Measurements from ENCODE around the gene C2orf74.
"Not testable (repeated sequence)": the region's sequence is repeated elsewhere in the genome, so short reads cannot be mapped to it uniquely, and the experiment has no call there.

Gene C2orf74

DNA sequence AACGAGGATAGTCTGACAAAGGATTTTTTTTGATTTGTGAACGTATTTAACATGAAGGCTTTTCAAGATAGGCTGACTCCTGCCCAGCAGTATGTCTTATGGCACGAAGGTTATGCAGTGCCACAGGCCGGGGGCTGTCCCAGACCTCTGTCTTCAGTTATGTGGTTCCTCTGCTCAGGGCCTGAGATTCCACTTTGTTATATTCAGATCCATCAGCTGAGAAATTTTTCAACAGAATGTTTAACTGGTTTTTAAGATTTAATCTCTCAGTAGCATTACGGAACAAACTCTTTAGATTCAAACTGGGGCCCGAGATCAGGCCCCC, 20.0 kb downstream of the C2orf74 start:
- Histone ChIP-seq H3K27ac (ENCODE audit: low read length) (no peak overlapping the region), H3K4me3 (ENCODE audit: low read length in 2 of 2) (no peak overlapping the region), H3K27me3 (ENCODE audit: control insufficient read depth in 1 of 2, insufficient read depth in 2 of 2, low read length in 2 of 2) (no peaks in the 10 kb centered on the region), H3K9me3 (ENCODE audit: control insufficient read depth in 2 of 2, low read length in 2 of 2) (no peaks in the 10 kb centered on the region), H3K36me3 (ENCODE audit: control insufficient read depth in 2 of 2, insufficient read depth in 2 of 2, low read length in 2 of 2) (peaks cover 32 to 43% of the 10 kb centered on the region in 2 donors), H3K9ac (ENCODE audit: low read length in 2 of 2) (peak overlapping the region in 1 of 2 donors; percentile 22), H3K4me1 (ENCODE audit: control insufficient read depth, insufficient read depth, low read length) (peaks cover 36% of the 10 kb centered on the region)

DNA sequence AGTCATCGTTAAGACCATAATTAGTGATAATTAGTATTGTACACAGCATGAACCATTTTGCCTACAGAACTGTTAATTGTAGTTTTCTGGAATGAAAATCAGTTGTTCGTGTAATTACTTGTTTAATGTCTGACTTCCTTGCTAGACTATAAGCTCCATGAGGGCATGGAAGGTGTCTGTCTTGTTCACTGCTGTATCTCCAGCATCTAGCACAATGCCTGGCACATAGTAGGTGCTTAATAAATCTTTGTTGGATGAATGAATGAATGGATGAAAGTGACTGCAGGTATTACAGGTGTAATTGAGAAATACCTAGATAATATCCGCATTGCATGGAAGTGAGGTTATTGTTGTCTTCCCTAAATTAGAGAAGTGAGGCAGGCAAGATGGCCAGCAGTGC, 21.8 kb downstream of the C2orf74 start:
- no peak overlapping the region for H3K4me3 ChIP-seq (ENCODE audit: low read length in 2 of 2)
- H3K9ac ChIP-seq (ENCODE audit: low read length in 2 of 2) = no peak overlapping the region
- peaks cover 41 to 57% of the 10 kb centered on the region in 2 donors for H3K36me3 ChIP-seq (ENCODE audit: control insufficient read depth in 2 of 2, insufficient read depth in 2 of 2, low read length in 2 of 2)
- H3K27ac ChIP-seq (ENCODE audit: low read length) = no peak overlapping the region
- no peaks in the 10 kb centered on the region for H3K9me3 ChIP-seq (ENCODE audit: control insufficient read depth in 2 of 2, low read length in 2 of 2)
- H3K4me1 ChIP-seq (ENCODE audit: control insufficient read depth, insufficient read depth, low read length) = peaks cover 26% of the 10 kb centered on the region
- H3K27me3 ChIP-seq (ENCODE audit: control insufficient read depth in 1 of 2, insufficient read depth in 2 of 2, low read length in 2 of 2) = no peaks in the 10 kb centered on the region

- no peak overlapping the region for H3K27ac ChIP-seq (ENCODE audit: low read length)
- H3K27me3 ChIP-seq (ENCODE audit: control insufficient read depth in 1 of 2, insufficient read depth in 2 of 2, low read length in 2 of 2) = no peaks in the 10 kb centered on the region
- H3K4me3 ChIP-seq (ENCODE audit: low read length in 2 of 2) = no peak overlapping the region
- no peak overlapping the region for H3K9ac ChIP-seq (ENCODE audit: low read length in 2 of 2)
- H3K4me1 ChIP-seq (ENCODE audit: control insufficient read depth, insufficient read depth, low read length) = peaks cover 22% of the 10 kb centered on the region
- H3K36me3 ChIP-seq (ENCODE audit: control insufficient read depth in 2 of 2, insufficient read depth in 2 of 2, low read length in 2 of 2) = peaks cover 41 to 59% of the 10 kb centered on the region in 2 donors
- no peaks in the 10 kb centered on the region for H3K9me3 ChIP-seq (ENCODE audit: control insufficient read depth in 2 of 2, low read length in 2 of 2)
Observed at GRCh38 chr2:61184263-61184662, 22.3 kb downstream of the C2orf74 start.

- Histone ChIP-seq H3K4me1 (ENCODE audit: control insufficient read depth, insufficient read depth, low read length) (peaks cover 13% of the 10 kb centered on the region), H3K9me3 (ENCODE audit: control insufficient read depth in 2 of 2, low read length in 2 of 2) (no peaks in the 10 kb centered on the region), H3K27ac (ENCODE audit: low read length) (no peak overlapping the region), H3K4me3 (ENCODE audit: low read length in 2 of 2) (no peak overlapping the region), H3K36me3 (ENCODE audit: control insufficient read depth in 2 of 2, insufficient read depth in 2 of 2, low read length in 2 of 2) (peaks cover 42 to 67% of the 10 kb centered on the region in 2 donors), H3K9ac (ENCODE audit: low read length in 2 of 2) (no peak overlapping the region), H3K27me3 (ENCODE audit: control insufficient read depth in 1 of 2, insufficient read depth in 2 of 2, low read length in 2 of 2) (no peaks in the 10 kb centered on the region)
Observed at GRCh38 chr2:61185231-61185728, 23.3 kb downstream of the C2orf74 start.

DNA sequence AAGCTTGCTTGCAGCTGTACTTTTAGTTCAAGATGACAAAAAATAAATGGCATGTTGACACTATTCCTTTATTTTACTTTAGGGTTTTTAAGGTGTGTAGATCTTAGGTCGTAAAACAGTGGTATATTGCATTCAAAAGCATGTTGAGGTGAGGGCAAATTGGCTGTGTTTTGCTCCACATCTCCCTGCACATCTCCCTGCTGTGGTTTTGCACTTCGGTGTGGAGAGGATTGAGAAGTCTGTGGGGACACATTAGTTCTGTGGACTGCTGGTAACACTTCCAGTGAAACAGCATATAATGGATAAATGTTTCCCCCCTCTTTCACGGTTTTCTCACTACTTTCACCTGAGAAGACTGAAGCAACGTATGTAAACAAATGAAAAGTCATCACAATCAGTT, 25.1 kb downstream of the C2orf74 start:
- Histone ChIP-seq H3K9ac (ENCODE audit: low read length in 2 of 2) (no peak overlapping the region), H3K9me3 (ENCODE audit: control insufficient read depth in 2 of 2, low read length in 2 of 2) (no peaks in the 10 kb centered on the region), H3K27ac (ENCODE audit: low read length) (no peak overlapping the region), H3K27me3 (ENCODE audit: control insufficient read depth in 1 of 2, insufficient read depth in 2 of 2, low read length in 2 of 2) (no peaks in the 10 kb centered on the region), H3K4me3 (ENCODE audit: low read length in 2 of 2) (no peak overlapping the region), H3K36me3 (ENCODE audit: control insufficient read depth in 2 of 2, insufficient read depth in 2 of 2, low read length in 2 of 2) (peaks cover 46 to 66% of the 10 kb centered on the region in 2 donors), H3K4me1 (ENCODE audit: control insufficient read depth, insufficient read depth, low read length) (no peaks in the 10 kb centered on the region)

GRCh38 chr2:61193670-61194561, 31.9 kb downstream of the C2orf74 start:
- Histone ChIP-seq H3K9me3 (ENCODE audit: control insufficient read depth in 2 of 2, low read length in 2 of 2) (no peaks in the 10 kb centered on the region), H3K4me3 (ENCODE audit: low read length in 2 of 2) (no peak overlapping the region), H3K4me1 (ENCODE audit: control insufficient read depth, insufficient read depth, low read length) (peaks cover 4% of the 10 kb centered on the region), H3K27ac (ENCODE audit: low read length) (no peak overlapping the region), H3K36me3 (ENCODE audit: control insufficient read depth in 2 of 2, insufficient read depth in 2 of 2, low read length in 2 of 2) (peaks cover 20 to 25% of the 10 kb centered on the region in 2 donors), H3K27me3 (ENCODE audit: control insufficient read depth in 1 of 2, insufficient read depth in 2 of 2, low read length in 2 of 2) (no peaks in the 10 kb centered on the region), H3K9ac (ENCODE audit: low read length in 2 of 2) (no peak overlapping the region)

- not testable (repeated sequence) for H3K27me3 ChIP-seq (ENCODE audit: control insufficient read depth in 1 of 2, insufficient read depth in 2 of 2, low read length in 2 of 2); H3K4me1 ChIP-seq (ENCODE audit: control insufficient read depth, insufficient read depth, low read length); H3K27ac ChIP-seq (ENCODE audit: low read length); H3K9me3 ChIP-seq (ENCODE audit: control insufficient read depth in 2 of 2, low read length in 2 of 2); H3K9ac ChIP-seq (ENCODE audit: low read length in 2 of 2); H3K4me3 ChIP-seq (ENCODE audit: low read length in 2 of 2)
- H3K36me3 ChIP-seq (ENCODE audit: control insufficient read depth in 2 of 2, insufficient read depth in 2 of 2, low read length in 2 of 2) = peaks cover 18 to 24% of the 10 kb centered on the region in 2 donors
Observed at GRCh38 chr2:61194646-61195045, 32.7 kb downstream of the C2orf74 start.

DNA sequence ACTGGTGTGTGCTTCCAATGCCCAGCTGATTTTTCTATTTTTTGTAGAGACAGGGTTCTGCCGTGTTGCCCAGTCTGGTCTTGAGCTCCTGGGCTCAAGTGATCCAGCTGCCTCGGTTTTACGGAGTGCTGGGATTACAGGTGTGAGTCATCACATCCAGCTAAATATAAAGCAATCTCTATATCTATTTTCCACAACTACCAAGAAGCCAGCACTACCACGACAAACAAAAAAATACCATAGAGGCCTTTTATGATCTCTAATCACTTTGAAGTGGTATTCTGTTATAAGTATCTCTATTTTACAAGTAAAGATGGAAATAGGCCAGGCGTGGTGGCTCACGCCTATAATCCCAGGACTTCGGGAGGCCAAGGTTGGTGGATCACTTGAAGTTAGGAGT, 34.7 kb downstream of the C2orf74 start:
- Histone ChIP-seq H3K9ac (ENCODE audit: low read length in 2 of 2) (no peak overlapping the region), H3K27me3 (ENCODE audit: control insufficient read depth in 1 of 2, insufficient read depth in 2 of 2, low read length in 2 of 2) (no peaks in the 10 kb centered on the region), H3K36me3 (ENCODE audit: control insufficient read depth in 2 of 2, insufficient read depth in 2 of 2, low read length in 2 of 2) (peaks cover 6 to 23% of the 10 kb centered on the region in 2 donors), H3K4me3 (ENCODE audit: low read length in 2 of 2) (no peak overlapping the region), H3K4me1 (ENCODE audit: control insufficient read depth, insufficient read depth, low read length) (peaks cover 4% of the 10 kb centered on the region), H3K27ac (ENCODE audit: low read length) (no peak overlapping the region), H3K9me3 (ENCODE audit: control insufficient read depth in 2 of 2, low read length in 2 of 2) (no peaks in the 10 kb centered on the region)

- H3K9ac ChIP-seq (ENCODE audit: low read length in 2 of 2) = no peak overlapping the region
- peaks cover 34 to 47% of the 10 kb centered on the region in 2 donors for H3K36me3 ChIP-seq (ENCODE audit: control insufficient read depth in 2 of 2, insufficient read depth in 2 of 2, low read length in 2 of 2)
- no peak overlapping the region for H3K4me3 ChIP-seq (ENCODE audit: low read length in 2 of 2)
- no peaks in the 10 kb centered on the region for H3K9me3 ChIP-seq (ENCODE audit: control insufficient read depth in 2 of 2, low read length in 2 of 2)
- H3K27me3 ChIP-seq (ENCODE audit: control insufficient read depth in 1 of 2, insufficient read depth in 2 of 2, low read length in 2 of 2) = no peaks in the 10 kb centered on the region
- H3K4me1 ChIP-seq (ENCODE audit: control insufficient read depth, insufficient read depth, low read length) = no peaks in the 10 kb centered on the region
- H3K27ac ChIP-seq (ENCODE audit: low read length) = no peak overlapping the region
Observed at GRCh38 chr2:61205132-61205531, 43.1 kb downstream of the C2orf74 start.

DNA sequence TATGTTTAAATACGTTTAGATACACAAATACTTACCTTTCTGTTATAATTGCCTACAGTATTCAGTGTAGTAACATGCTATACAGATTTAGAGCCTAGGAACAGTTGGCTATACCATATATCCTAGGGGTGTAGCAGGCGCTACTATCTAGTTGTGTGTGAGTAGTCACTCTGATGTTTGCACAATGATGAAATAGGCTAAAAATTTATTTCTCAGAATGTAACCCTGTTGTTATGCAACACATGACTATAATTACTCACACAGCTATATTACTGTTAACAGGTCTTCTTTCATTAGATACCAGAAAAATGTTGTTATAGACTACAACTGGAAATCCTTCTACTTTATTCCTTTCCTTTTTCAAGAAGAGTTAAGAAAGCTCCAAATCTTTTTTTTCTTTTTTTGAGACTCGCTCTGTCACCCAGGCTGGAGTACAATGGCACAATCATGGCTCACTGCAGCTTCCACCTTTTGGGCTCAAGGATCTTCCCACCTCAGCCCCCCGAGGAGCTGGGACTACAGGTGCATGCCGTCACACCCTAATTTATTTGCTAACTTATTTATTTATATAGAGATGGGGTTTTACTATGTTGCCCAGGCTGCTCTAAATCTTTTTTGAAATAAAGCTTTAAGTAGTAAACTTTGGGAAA, 48.5 kb downstream of the C2orf74 start:
- no peaks in the 10 kb centered on the region for H3K27me3 ChIP-seq (ENCODE audit: control insufficient read depth in 1 of 2, insufficient read depth in 2 of 2, low read length in 2 of 2)
- no peak overlapping the region for H3K4me3 ChIP-seq (ENCODE audit: low read length in 2 of 2)
- no peak overlapping the region for H3K27ac ChIP-seq (ENCODE audit: low read length)
- no peaks in the 10 kb centered on the region for H3K4me1 ChIP-seq (ENCODE audit: control insufficient read depth, insufficient read depth, low read length)
- H3K36me3 ChIP-seq (ENCODE audit: control insufficient read depth in 2 of 2, insufficient read depth in 2 of 2, low read length in 2 of 2) = peaks cover 22 to 37% of the 10 kb centered on the region in 2 donors
- no peaks in the 10 kb centered on the region for H3K9me3 ChIP-seq (ENCODE audit: control insufficient read depth in 2 of 2, low read length in 2 of 2)
- H3K9ac ChIP-seq (ENCODE audit: low read length in 2 of 2) = no peak overlapping the region

GRCh38 chr2:61214171-61214570, 52.2 kb downstream of the C2orf74 start:
- no peaks in the 10 kb centered on the region for H3K4me1 ChIP-seq (ENCODE audit: control insufficient read depth, insufficient read depth, low read length)
- no peak overlapping the region for H3K27ac ChIP-seq (ENCODE audit: low read length)
- H3K9ac ChIP-seq (ENCODE audit: low read length in 2 of 2) = no peak overlapping the region
- H3K27me3 ChIP-seq (ENCODE audit: control insufficient read depth in 1 of 2, insufficient read depth in 2 of 2, low read length in 2 of 2) = no peaks in the 10 kb centered on the region
- no peak overlapping the region for H3K4me3 ChIP-seq (ENCODE audit: low read length in 2 of 2)
- H3K9me3 ChIP-seq (ENCODE audit: control insufficient read depth in 2 of 2, low read length in 2 of 2) = no peaks in the 10 kb centered on the region
- H3K36me3 ChIP-seq (ENCODE audit: control insufficient read depth in 2 of 2, insufficient read depth in 2 of 2, low read length in 2 of 2) = peaks cover 10 to 15% of the 10 kb centered on the region in 2 donors
